Neuron (in vitro differentiated cells): ENCODE data around the gene CBX1.
"Not testable (repeated sequence)": the region's sequence is repeated elsewhere in the genome, so short reads cannot be mapped to it uniquely, and the experiment has no call there.

Experiments used
- H2AFZ ChIP-seq: one replicate; pipeline ENCODE4 v1.6.1; 2013; ENCODE audit warnings: low read depth, mild to moderate bottlenecking, inconsistent platforms, low read length, moderate library complexity
- H3K27me3 ChIP-seq: one replicate; pipeline ENCODE4 v1.6.1; 2013; ENCODE audit warnings: low read length; ENCODE audit not compliant: insufficient read depth
- H3K36me3 ChIP-seq: one replicate; pipeline ENCODE4 v1.6.1; 2013; ENCODE audit warnings: low read length; ENCODE audit not compliant: insufficient read depth
- H3K4me1 ChIP-seq: one replicate; pipeline ENCODE4 v1.6.1; 2013; ENCODE audit warnings: low read length; ENCODE audit not compliant: insufficient read depth
- H3K4me3 ChIP-seq: 2 replicates; pipeline ENCODE4 v1.5.1; 2013; ENCODE audit warnings: mild to moderate bottlenecking, low read length, moderate library complexity
- H3K9me3 ChIP-seq: one replicate; pipeline ENCODE4 v1.6.1; 2013; ENCODE audit warnings: low read length

The CBX1 gene

GRCh38 chr17:48107137-48108055 lies 6.1 kb upstream of the CBX1 start, which contains the start of gene SNX11:
Gene SNX11 (plus strand): TSS chr17:48107766. CDS start chr17:48112044, 4,278 bp downstream.
- H3K4me3 ChIP-seq = peak within 1 kb of the TSS; percentile 94
- H3K4me1 ChIP-seq = peaks cover 13% of the 10 kb centered on the region
- no peaks in the 10 kb centered on the region for H3K27me3 ChIP-seq
- no peaks in the 10 kb centered on the region for H3K9me3 ChIP-seq
- H3K36me3 ChIP-seq = peaks cover 3% of the 10 kb centered on the region
- H2AFZ ChIP-seq = peak within 1 kb of the TSS; percentile 93

- no peaks in the 10 kb centered on the region for H3K27me3 ChIP-seq
- H2AFZ ChIP-seq = peak overlapping the region; percentile 93
- H3K4me3 ChIP-seq = peak overlapping the region; percentile 94
- peaks cover 13% of the 10 kb centered on the region for H3K4me1 ChIP-seq
- H3K36me3 ChIP-seq = no peaks in the 10 kb centered on the region
- no peaks in the 10 kb centered on the region for H3K9me3 ChIP-seq
Measured at GRCh38 chr17:48106802-48107136, 5.5 kb upstream of the CBX1 start.

DNA sequence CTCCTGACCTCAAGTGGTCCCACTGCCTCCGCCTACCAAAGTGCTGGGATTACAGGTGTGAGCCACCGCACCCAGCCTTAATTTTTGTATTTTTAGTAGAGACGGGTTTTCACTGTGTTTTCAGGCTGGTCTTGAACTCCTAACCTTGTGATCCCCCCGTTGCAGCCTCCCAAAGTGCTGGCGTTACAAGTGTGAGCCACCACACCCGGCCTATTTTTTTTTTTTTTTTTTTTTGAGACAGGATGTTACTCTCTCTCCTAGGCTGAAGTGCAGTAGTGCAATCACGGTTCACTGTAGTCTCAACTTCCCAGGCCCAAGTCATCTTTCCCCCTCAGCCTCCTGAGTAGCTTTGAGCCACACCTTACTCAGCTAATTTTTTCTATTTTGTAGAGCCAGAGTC lies 3.2 kb upstream of the CBX1 start:
- H3K4me3 ChIP-seq = no peak overlapping the region
- no peaks in the 10 kb centered on the region for H3K9me3 ChIP-seq
- no peak overlapping the region for H2AFZ ChIP-seq
- H3K36me3 ChIP-seq = no peaks in the 10 kb centered on the region
- H3K27me3 ChIP-seq = no peaks in the 10 kb centered on the region
- peaks cover 14% of the 10 kb centered on the region for H3K4me1 ChIP-seq

DNA sequence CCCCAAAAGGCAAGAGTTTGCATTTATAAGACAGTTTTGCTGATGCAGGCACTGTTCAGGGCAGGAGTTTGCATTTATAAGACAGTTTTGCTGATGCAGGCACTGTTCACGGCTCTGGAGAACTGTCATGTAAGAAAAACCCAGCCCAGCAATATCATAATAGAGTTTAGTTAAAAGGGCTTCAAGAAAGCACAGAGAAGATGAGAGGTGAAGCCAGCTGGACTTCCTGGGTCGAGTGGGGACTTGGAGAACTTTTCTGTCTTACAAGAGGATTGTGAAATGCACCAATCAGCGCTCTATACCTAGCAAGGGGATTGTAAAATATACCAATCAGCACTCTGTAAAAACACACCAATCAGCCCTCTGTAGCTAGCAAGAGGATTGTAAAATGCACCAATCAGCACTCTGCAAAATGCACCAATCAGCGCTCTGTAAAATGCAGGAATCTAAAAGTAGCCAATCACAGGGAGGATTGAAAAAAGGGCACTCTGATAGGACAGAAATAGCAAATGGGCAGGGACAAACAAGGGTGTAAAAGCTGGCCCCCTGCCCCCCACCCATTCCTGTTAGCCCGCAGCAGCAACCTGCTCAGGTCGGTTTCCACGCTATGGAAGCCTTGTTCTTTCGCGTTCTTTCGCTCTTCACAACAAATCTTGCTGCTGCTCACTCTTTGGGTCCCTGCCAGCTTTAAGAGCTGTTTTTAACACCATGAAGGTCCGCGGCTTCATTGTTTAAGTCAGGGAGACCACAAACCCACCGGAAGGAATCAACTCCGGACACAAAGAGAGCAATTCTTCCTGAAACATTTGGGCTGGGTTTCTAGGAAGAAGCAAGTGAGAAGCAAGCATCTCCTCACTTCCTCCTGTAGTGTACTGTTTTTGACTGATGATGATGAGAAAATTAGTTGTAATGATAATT lies 1.8 kb upstream of the CBX1 start:
- H3K4me1 ChIP-seq = peaks cover 9% of the 10 kb centered on the region
- H3K27me3 ChIP-seq = no peaks in the 10 kb centered on the region
- no peak overlapping the region for H2AFZ ChIP-seq
- H3K36me3 ChIP-seq = no peaks in the 10 kb centered on the region
- H3K4me3 ChIP-seq = no peak overlapping the region
- H3K9me3 ChIP-seq = no peaks in the 10 kb centered on the region

DNA sequence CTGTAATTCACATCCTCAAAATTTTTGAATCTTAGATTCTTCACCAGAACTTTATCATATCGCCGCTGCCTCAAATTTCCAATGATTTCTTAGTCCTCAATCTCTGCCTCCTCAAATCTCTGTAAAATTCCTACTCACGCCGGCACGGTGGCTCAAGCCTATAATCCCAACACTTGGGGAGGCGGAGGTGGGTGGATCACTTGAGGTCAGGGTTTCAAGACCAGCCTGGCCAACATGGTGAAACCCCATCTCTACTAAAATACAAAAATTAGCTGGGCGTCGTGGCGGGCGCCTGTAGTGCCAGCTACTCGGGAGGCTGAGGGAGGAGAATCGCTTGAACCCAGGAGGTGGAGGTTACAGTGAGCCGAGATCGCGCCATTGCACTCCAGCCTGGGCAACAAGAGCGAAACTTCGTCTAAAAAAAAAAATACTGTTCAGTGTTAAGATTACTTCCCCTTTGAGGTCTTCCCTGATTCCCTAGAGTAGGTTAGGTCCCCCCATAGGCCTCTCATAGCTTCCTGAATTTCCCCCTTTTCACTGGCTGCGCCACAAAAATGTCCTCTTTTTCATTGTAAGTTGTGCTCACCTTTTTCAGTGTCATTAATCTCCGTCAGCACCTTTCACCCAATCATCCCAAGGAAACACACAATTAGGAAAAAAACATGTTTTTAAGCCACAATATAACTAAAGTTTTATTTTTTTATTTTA lies 919 bp upstream of the CBX1 start:
- Histone ChIP-seq H3K27me3 (no peaks in the 10 kb centered on the region), H3K36me3 (no peaks in the 10 kb centered on the region), H3K4me3 (no peak overlapping the region), H3K9me3 (no peaks in the 10 kb centered on the region), H3K4me1 (peaks cover 9% of the 10 kb centered on the region), H2AFZ (no peak overlapping the region)

GRCh38 chr17:48100591-48101011 lies 677 bp downstream of the CBX1 start:
- H3K27me3 ChIP-seq = no peaks in the 10 kb centered on the region
- peak overlapping the region; percentile 55 for H3K4me3 ChIP-seq
- peaks cover 6% of the 10 kb centered on the region for H3K4me1 ChIP-seq
- no peaks in the 10 kb centered on the region for H3K9me3 ChIP-seq
- H3K36me3 ChIP-seq = peaks cover under 1% of the 10 kb centered on the region
- peak overlapping the region; percentile 83 for H2AFZ ChIP-seq

DNA sequence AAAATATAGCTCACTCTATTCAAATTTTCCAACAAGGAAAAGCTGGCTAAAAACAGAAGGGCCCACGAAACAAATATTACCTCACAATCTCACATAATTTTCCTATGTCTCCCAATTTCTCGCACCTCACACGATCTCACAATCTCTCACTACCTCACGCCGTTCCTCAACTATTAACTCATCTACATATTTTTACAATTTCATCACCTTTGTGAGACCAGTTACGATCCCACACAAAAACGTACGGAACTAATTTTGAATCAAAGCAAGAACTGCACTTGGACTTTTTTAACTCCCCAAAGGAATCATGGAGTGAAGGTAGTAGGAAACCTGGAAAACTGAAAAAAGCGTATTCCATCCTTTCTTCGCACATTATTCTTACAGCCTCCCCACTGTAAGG lies 1.1 kb downstream of the CBX1 start:
- peaks cover 6% of the 10 kb centered on the region for H3K4me1 ChIP-seq
- peak overlapping the region; percentile 55 for H3K4me3 ChIP-seq
- H3K36me3 ChIP-seq = peaks cover 2% of the 10 kb centered on the region
- H2AFZ ChIP-seq = peak overlapping the region; percentile 83
- no peaks in the 10 kb centered on the region for H3K9me3 ChIP-seq
- H3K27me3 ChIP-seq = no peaks in the 10 kb centered on the region

DNA sequence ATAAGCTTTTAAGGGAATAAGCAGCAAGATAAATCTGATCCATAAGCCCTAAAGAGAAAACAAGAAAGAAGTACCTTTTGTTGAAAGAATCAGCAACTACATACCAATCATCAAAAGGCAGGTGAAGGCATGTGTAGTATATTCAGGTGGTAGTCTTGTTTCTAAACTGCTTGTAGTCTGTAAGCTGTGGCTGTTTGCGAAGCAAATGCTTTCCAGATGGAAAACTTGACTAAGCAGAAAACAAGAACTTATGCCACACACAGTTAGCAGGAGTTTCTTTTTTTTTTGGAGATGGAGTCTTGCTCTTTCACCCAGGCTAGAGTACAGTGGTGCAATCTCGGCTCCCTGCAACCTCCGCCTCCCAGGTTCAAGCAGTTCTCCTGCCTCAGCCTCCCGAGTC lies 5.7 kb downstream of the CBX1 start:
- Histone ChIP-seq H3K27me3 (no peaks in the 10 kb centered on the region), H3K36me3 (peaks cover 19% of the 10 kb centered on the region), H2AFZ (no peak overlapping the region), H3K4me1 (peaks cover 6% of the 10 kb centered on the region), H3K9me3 (no peaks in the 10 kb centered on the region), H3K4me3 (no peak overlapping the region)

DNA sequence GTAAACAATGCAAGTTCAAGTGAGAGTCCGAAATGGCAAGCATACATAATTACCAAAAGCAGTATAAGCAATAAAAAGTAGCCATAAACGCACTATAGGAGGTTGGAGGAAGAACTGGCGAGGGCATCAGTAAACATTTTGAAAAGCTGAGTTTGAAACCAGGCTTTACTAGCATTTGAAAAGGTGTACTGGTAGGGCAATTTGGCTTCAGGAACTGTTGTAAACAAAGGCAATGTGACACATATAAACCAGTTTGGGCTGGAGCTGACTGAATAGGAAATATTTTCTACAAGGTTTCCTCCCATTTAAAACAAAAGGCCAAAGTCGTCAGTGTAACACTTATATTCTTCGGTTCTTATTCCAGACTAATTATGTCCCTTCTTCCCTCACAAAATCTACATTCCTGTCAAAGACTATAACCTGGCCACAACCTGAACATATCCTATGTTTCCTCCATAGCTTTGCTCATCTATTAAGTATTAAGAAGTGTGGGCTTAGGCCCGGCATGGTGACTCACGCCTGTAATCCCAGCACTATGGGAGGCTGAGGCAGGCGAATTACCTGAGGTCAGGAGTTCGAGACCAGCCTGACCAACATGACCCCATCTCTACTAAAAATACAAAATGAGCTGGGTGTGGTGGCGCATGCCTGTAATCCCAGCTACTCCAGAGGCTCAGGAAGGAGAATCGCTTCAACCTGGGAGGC lies 7.8 kb downstream of the CBX1 start:
- Histone ChIP-seq H3K4me1 (no peaks in the 10 kb centered on the region), H3K36me3 (peaks cover 20% of the 10 kb centered on the region), H3K27me3 (no peaks in the 10 kb centered on the region), H2AFZ (no peak overlapping the region), H3K9me3 (no peaks in the 10 kb centered on the region), H3K4me3 (no peak overlapping the region)

DNA sequence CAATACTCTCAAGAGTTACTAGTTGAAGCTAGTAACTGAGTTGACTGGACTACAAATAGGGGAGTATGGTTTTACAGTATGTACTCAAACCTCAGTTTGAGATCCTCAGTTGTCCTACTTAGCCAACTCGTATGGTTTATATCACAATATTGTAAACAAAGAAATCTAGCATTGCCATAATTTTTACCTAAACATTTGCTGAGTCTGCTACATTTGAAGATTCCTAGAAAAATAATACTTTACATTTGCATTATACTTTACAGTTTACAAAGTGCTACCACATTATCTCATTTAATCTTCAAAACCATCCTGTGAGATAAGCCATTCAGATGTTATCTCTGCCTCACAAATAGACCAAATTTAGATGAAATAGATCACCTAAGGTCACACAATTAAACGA lies 16.3 kb downstream of the CBX1 start:
- peaks cover 5% of the 10 kb centered on the region for H3K4me1 ChIP-seq
- no peaks in the 10 kb centered on the region for H3K9me3 ChIP-seq
- no peak overlapping the region for H2AFZ ChIP-seq
- H3K36me3 ChIP-seq = peaks cover under 1% of the 10 kb centered on the region
- H3K27me3 ChIP-seq = no peaks in the 10 kb centered on the region
- H3K4me3 ChIP-seq = no peak overlapping the region

DNA sequence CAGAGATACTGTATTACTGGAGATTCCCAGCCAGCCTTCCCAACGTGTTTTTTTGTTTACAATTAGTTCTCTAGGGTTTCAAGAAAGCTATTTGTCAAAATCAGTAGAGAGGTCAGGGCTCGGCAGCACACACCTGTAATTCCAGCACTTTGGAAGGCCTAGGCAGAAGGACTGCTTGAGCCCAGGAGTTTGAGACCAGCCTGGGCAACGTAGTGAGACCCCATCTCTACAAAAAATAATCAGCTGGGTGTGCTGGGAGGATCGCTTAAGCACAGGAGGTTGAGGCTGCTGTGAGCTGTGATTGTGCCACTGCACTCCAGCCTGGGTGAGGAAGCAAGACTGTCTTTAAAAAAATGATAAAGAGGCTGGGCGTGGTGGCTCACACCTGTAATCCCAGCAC lies 19.4 kb downstream of the CBX1 start:
- Histone ChIP-seq H3K36me3 (peaks cover 2% of the 10 kb centered on the region), H3K9me3 (no peaks in the 10 kb centered on the region)

DNA sequence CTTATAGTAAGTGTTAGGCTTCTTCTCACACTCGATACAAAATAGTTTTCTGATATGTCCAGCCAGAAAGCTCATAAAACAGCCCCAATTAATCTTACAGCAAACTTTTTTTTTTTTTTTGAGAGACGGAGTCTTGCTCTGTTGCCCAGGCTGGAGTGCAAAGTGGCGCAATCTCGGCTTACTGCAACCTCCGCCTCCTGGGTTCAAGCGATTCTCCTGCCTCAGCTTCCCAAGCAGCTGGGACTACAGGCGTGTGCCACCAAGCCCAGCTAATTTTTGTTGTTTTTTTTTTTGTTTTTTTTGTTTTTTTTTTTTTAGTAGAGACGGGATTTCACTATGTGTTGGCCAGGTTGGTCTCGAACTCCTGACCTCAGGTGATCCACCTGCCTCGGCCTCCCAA lies 24.1 kb downstream of the CBX1 start:
- H2AFZ ChIP-seq, H3K4me3 ChIP-seq, H3K9me3 ChIP-seq, H3K27me3 ChIP-seq, H3K4me1 ChIP-seq: not testable (repeated sequence)
- peaks cover 32% of the 10 kb centered on the region for H3K36me3 ChIP-seq

More for the DNA sequence above, 19.4 kb downstream of the CBX1 start:
- no peak overlapping the region for H2AFZ ChIP-seq
- peaks cover 5% of the 10 kb centered on the region for H3K4me1 ChIP-seq
- H3K27me3 ChIP-seq = no peaks in the 10 kb centered on the region
- no peak overlapping the region for H3K4me3 ChIP-seq
